Measurements from ENCODE around the gene ELMOD3.
"Not testable (repeated sequence)": the region's sequence is repeated elsewhere in the genome, so short reads cannot be mapped to it uniquely, and the experiment has no call there.

ELMOD3 gene
- total RNA-seq, result 4.0 to 13.4 (median 8.1) reads per million in 18 experiments

DNA sequence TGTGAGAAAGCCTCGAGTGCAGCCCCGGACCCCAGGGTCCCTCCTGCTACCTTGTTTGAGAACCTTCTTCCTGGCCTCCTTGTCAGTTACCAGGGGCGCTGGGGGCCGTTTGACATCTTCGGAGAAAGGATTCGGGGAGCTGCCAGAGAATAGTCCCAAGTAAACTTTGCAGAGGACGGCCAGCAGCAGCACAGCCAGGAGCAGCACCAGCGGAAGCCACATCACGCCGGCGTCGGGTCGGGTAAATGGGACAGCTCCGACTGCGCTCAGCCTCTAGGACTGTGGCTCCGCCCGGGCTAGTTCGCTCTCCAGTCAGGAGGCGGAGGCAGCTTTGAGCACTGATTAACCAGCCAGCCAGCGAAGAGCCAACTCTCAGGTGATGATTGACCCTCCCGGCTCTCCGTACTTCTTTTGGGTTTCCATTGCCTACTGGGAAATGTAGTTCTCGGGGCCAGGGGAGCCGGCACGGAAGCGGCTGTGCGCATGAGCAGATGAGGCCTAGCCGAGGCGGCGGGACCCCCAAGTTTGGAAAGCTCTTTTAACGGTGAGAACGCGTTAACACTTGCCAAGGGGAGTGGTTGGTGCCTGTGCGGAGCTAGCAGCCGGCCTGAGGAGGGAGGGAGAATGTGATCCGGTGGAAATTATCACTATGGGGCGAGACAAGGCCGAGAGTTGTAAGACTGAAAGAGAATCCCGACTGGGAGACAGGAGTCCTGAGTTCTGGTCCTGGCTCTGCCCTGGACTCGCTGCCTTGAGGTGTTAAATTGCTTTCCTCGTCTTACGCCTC, at the start of gene ELMOD3, which contains the start of gene RETSAT:
Gene ELMOD3, plus strand, starts transcription at position 484 of the 787 bp plus-strand sequence. CDS start 2,430 bp downstream, outside the sequence.
Gene RETSAT, minus strand, starts transcription at position 243 of the 787 bp plus-strand sequence. Its CDS starts 21 bp downstream, at position 222.
- peak; percentile 99 for DNase-seq

DNA sequence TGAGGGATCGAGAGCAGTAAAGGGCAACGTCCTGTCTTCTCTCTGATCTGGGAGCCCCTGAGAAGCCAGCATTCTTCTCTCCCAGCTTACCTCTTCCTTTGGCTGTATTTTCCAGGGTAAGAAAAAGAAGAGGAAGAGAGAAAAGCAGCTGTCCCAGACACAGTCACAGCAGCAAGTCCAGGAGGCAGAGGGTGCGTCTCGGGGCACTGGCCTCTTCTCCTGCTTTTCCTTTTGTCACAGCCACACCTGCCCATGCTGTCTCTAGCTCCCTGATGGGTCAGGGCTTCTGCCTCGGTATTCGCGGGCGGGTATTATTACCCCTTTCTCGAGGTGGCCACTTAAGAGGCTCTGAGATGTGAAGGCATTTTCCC, 47.1 kb upstream of the ELMOD3 start:
- no peak for DNase-seq

DNA sequence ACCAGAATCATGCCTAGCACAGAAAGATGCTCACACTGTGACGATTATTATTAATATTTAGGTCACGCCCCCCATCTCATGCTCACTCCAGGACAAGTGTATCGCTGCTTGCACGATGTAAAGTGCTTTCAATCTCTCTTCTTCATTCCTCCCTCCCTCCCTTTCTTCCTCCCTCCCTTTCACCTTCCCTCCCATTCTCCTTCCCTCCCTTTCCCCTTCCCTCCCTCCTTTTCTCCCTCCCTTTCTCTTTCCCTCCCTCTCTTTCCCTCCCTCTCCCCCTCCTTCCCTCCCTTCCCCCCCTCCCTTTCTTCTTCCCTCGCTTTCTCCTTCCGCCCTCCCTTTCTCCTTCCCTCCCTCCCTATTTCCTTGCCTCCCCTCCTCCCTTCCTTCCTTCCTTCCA, 46.4 kb upstream of the ELMOD3 start:
- no peak for DNase-seq

DNA sequence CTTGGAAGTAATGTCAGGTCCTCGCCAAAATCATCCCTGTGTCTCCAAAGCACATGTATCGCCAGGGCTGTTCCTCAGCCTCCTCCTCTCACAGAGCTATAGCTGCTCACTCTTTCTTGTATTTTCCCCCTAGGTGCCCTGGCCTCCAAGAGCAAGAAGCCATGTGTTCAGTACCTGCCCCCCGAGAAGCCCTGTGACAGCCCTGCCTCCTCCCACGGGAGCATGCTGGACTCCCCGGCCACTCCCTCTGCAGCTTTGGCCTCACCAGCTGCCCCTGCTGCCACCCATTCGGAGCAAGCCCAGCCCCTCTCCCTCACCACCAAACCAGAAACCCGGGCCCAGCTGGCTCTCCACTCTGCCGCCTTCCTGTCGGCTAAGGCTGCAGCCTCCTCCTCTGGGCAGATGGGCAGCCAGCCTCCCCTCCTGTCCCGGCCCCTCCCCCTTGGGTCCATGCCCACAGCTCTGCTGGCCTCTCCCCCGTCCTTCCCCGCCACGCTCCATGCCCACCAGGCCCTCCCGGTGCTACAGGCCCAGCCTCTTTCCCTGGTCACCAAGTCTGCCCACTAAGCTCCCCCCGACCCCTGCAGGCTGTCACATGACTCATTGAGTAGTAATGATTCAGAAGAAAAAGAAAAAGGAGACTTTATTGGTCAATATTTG, 45.5 kb upstream of the ELMOD3 start:
- DNase-seq, result no peak

DNA sequence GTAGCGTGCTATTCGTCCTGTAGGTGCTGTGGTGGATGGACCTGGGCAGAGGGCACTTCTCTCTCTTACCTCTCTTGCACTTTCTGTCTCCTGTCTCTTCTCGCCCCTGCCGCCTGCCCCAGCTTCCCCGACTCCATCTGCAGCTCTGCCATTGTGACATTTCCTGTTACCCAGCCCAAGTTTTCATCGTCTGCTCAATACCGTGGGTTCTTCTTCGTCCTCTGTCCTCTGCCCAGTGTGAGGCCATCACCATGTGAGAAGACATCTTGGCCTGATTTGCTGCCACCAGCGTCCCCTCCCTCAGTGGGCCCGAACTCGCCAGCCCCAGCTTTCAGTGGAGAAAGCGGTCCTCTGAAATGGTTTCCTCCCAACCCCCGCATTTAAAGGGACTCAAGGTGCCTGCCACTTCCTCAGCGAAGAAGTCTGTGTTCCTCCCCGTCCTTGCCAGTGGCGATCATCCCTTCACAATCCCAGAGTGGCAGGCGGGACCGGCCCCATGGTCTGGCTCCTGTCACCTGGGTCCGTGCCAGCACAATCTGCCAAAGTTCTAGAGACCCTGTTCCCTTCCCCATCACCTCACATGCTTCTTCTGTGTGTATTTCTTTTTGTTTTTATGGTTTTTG, 44.8 kb upstream of the ELMOD3 start:
- DNase-seq, result peak; percentile 43 to 46

DNA sequence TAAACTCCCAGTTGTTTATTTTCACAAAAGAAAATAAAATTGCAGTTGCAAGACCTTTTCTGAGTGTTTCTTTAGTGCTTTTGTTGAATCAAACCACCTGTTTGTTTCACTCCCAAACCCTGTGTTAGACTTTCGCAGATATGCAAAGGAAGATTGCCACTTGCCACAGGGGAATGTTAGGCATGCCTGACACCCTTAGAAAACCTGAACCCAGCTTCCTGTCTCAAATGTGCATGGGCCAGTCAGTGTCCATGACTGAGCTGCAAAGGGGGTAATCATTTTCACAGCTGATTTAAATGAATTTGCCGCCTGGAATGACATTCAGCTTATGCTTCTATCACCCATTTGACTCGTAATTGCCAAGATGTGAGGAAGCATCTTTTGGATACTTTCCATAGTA, 44.2 kb upstream of the ELMOD3 start:
- DNase-seq, result no peak

DNA sequence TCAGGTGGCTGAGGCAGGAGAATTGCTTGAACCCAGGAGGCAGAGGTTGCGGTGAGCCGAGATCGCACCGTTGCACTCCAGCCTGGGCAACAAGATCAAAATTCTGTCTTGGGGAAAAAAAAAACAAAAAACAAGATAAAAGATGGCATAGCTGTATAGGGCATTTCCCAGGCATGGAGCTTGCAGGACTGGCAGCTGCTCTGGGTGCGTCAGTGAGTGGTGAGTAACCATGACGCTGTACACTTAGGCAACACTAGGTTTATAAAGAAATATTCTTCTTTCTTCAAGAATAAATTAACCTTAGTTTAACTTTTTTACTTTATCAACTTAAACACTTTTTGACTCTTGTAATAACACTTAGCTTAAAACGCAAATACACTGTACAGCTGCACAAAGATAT, 42.2 kb upstream of the ELMOD3 start:
- DNase-seq, result no peak

DNA sequence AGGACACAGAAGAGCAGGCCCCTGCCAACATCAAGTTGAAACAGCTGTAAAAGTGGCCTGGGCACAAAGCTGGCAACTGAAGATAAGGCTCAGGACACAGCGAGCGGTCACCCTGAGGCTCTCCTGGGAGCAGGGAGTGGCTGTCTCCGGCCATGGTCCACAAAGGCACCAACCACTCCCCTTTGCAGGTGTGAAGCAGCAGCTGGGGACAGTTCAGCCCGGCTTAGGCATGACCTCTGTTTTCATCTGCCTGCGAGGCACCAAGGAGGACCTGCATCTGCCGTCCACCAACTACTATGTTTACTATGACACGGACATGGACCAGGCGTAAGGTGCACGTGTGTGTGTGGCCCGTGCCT, 39.7 kb upstream of the ELMOD3 start:
- no peak for DNase-seq

DNA sequence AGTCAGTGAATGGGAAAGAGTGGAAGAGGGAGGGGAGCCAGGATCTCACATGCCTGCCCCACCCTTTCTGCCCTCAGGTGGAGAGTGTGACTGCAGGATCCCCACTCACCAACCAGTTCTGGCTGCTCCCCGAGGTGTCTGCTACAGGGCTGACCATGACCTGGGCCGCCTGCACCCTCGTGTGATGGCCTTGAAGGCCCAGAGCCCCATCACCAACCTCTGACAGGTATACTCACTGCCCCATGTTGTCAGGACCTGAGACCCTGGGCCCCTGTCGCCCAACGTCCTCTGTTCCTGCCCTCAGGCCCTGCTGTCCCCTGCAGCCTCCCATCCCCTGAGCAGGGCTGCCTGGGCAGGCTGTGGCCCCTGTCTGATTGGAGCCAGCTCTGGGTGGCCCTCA, 38.6 kb upstream of the ELMOD3 start:
- DNase-seq, result not testable (repeated sequence)

DNA sequence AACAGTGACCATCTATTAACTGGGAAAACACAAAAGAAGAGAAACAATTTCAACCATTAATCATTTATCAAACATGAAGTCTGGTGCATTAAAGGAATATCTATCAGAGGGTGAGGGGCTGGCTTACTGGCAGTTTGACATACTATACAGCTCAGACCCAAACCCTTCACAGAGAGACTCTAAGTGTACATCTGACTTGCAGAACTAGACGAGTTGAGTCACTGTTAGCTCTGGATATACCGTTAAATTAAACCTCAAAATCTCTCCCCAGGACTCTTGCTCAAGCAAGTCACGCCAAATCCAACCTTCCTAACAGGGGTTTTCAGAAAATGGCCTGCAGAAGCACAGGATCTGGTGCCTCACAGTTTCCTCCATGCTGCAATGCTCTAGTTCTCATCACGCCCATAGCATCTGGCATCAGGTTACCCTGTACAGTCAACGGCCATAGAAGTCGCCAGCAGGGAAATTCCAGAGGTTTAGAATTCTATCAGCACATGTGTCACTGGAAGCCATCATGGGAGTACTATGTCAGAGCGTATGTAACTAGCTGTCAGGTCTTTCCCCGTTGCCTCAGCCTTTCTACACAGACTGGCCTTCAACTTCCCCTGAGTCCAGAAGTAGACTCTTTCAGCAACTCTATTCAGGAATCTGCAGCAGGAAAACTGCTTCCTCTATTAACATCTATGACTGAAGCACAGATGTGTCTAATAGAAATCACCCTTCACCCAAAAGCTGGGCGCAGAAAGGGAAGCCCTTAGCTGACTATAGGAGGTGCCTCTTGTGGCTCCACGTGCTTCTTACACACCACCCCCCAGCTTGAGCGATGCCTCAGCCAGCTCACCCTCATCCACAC, 36.1 kb upstream of the ELMOD3 start:
- DNase-seq, result peak; percentile 95 to 96

DNA sequence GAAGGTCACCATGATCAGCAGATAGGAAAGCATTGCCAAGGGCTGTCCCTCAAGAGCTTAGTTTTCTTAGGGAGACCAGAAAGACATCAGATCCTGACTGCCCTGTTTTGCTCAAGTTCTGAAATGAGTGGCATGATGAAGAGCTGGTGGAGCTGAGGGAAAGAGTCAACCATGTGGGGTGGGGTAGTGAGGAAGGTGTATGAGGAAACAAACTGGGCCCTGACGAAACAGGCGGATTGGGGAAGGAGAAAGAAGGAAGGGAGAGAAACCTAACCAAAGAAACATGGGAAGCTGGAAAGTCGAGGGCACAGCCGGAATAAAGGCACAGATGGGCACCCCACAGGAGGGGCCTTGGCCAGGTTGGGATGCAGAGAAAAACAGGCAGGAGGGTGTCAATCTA, 34.8 kb upstream of the ELMOD3 start:
- peak; percentile 50 to 61 for DNase-seq

DNA sequence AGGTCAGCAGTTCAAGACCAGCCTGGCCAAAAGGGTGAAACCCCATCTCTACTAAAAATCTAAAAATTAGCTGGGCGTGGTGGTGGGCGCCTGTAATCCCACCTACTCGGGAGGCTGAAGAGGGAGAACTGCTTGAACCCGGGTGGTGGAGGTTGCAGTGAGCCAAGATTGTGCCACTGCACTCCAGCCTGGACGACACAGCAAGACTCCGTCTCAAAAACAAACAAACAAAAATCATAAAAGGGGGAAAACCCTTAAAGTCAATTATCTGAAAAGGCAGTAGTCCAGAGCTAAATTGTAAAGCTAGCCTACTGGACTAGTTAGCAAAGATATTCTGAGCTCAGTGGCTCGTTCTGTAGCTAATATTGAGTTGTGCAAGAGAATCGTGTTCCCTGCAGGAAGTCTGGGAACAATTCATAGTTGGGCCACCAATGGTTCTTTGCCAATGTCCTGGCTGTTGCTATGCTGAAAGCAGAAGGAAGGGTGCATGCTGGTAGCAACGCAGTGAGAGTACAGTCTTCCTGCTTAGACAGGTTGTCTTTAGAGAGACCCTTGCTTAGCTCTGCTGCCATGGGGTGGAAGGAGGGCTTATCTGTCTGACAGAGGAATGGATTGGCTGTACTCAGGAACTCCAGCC, 31.1 kb upstream of the ELMOD3 start:
- peak in 1 of 2 donors; percentile 19 for DNase-seq

DNA sequence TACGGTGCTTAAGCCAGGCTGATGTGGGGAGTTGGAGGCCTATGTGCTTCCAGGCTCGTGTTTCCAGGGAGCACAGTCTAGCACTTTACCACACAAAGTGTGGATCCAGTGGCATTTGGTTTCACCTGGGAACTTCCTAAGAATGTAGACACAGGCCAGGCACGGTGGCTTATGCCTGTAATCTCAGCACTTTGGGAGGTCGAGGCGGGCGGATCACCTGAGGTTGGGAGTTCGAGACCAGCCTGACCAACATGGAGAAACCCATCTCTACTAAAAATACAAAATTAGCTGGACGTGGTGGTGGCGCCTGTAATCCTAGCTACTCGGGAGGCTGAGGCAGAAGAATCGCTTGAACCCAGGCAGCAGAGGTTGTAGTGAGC, 30.6 kb upstream of the ELMOD3 start:
- DNase-seq, result not testable (repeated sequence)

DNA sequence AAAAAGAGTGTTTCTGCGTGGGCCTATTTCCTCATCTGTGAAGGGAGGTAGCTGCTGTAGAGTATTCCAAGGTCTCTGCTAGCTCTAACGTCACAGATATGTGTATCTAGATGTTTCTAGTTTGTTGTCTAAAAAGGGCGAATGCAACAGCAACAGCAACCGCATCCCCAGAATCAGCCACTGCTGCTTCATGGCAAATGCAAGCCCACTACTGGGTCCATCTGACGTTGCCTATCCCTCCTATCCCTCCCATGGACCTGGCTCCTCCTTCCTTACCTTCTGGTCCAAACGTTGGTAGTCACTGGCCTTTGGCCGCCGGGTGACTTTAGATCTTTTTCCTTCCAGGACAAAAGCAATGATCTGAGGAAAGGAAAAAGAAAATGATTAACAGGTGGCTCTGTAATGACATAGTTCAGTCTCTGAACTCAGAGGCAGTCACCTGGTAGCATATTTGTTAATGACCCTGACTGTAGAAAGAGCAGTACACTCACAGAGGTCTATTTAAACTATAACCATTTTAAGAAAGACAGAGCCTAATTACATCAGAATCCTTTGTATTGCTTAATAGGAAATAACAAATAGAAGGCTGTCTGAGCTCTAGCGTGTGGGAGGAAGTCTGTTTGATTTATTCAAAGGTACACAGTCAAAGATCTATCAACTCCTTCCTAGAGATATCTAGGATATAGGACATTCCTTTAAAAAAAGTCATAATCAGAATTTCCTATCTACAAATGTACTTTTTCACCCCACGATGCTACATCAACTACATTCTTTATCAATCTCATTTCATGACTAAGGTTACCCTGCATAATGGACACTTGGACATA, 29.7 kb upstream of the ELMOD3 start:
- peak; percentile 36 to 72 for DNase-seq

DNA sequence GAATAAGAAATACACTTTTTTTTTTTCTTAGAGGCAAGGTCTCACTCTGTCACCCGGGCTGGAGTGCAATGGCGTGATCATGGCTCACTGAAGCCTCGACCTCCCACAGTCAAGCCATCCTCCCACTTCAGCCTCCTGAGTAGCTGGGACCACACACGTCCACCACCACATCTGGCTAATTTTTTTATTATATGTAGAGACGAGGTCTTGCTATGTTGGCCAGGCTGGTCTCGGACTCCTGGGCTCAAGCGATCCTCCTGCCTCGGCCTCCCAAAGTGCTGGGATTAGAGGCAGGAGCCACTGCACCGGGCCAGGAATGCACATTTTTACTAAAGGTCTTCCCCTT, 29.1 kb upstream of the ELMOD3 start:
- no peak for DNase-seq

DNA sequence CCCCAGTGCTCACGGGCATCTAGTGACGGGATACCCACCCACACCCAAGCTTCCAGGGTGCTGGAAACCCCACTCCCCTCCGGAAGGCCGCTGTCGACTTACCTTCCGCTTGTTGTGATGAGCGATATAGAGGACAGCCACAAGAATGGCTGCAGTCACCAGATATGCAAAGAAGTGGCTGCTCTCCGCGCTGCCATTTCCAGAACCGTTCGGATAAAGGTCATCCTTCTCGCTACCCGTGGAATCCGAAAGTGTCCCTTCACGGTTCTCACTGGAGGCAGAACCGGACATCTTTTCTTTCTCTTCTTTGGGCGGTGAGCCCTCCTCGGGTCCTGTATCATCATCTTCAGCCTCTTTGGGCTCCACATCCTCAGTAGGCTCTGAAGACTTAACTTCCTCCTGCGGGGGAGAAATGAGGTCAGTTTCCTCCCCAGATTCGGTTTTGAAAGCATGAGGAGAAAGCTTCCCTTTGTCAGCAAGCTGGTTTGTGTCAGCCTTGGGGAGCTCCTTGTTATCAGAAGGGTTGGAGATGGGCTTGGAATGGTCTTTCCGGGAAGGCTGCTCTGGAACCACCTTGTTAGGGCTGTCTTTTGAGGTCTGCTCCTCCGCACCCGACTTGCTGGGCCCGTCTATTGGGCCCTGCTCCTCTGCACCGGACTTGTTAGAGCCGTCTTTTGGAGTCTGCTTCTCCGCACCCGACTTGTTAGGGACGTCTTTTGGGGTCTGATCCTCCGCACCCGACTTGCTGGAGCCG, 28.0 kb upstream of the ELMOD3 start:
- DNase-seq, result peak; percentile 88 to 90

DNA sequence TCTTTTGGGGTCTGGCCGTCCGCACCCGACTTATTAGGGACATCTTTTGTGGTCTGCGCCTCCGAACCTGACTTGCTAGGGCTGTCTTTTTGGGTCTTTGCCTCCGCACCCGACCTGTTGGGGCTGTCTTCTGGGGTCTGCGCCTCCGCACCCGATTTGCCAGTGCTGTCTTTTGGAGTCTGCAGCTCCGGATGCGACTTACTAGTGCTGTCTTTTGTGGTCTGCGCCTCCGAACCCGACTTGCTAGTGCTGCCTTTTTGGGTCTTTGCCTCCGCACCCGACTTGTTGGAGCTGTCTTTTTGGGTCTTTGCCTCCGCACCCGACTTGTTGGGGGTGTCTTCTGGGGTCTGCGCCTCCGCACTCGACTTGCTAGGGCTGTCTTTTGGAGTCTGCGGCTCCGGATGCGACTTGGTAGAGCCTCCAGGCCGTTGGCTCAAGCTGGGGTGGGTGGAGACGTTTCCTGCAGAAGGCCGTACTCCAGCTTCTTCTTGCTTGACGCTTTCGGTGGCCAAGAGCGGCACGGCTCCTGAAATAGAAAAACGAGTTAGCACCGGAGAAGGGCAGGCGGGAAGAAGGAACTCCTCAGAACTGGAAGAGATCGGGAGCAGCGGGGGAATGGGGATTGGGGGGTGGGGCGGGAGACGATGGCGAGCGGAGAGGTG, 27.3 kb upstream of the ELMOD3 start:
- peak in 1 of 2 donors; percentile 46 for DNase-seq

DNA sequence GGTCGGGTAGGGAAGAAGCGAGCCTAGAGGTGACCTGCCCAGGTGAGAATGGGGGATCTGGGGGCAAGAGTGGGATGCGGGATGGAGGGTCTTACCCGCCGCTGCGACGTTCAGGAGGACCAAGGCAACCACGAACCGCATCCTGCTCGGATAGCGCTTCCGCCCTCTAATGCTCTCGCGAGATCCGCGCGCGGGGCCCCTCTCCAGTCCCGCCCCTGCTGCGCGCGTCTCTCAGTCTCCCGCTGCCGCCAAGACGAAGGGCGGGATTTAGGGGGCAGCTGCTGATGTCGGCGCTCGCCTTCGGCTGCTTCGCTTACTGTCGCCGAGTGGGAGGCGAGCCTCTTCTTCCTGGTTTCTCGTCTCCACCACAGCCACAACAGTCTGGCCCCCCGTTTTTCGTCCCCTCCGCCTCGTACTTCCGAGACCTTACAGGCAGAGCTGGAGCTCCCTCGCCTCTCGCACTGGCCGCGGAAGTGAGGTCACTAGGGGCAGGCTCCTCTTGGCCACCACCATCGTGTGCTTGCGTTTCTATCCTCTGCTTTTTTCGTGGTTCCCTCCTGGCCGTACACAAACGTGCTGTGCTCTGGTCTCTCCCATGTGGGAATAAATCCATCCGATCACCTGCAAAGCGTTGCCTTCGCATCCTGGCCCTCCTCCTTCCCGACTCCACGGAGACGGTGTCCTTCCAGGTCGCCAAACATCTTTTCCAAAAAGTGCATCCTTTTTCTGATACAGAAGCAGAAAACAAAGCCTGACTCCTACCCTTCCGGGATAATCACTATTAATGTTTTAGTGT, 26.5 kb upstream of the ELMOD3 start, which contains the start of gene TGOLN2:
Gene TGOLN2, minus strand, starts transcription at position 168 of the 796 bp plus-strand sequence. Its CDS starts 27 bp downstream, at position 141.
- DNase-seq, result peak; percentile 94 to 95

DNA sequence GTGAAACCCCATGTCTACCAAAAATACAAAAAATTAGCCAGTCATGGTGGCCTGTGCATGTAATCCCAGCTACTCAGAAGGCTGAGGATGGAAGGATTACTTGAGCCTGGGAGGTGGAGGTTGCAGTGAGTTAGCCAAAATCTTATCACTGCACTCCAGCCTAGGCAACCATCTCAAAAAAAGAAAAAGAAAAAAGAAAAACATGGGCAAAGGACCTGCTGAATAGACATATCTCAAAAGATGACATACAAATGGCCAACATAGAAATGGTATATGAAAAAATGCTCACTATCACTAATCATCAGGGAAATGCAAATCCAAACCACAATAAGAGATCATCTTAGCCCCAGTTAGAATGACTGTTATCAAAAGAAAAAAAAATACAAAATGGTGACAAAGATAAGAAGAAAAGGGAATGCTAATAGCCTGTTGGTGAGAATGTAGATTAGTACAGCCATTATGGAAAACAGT, 25.4 kb upstream of the ELMOD3 start:
- no peak for DNase-seq

All from inflammatory macrophage (primary cell).